Liver (tissue), 9 donors: Measurements from ENCODE around the gene PNLIPRP2. TPM values are rescaled to one million over a fixed set of nuclear protein-coding genes. Genes with fewer than 3 reads are reported as not detected.

Experiments
- DNase-seq: peaks from one replicate; pipeline ENCODE4 v3.0.0-alpha.2; 2017; ENCODE audit warnings: low spot score
- H3K27ac ChIP-seq, 2 donors: one replicate each; pipeline ENCODE4 v1.7.0; 2013; ENCODE audit warnings: inconsistent platforms in 2 of 2, low read length in 2 of 2, control low read depth in 1 of 2, low read depth in 1 of 2, mild to moderate bottlenecking in 1 of 2
- H3K27me3 ChIP-seq, 4 donors: one replicate each; pipeline versions ENCODE4 v1.6.1 to v1.7.0; 2013; ENCODE audit warnings: low read length in 3 of 4, inconsistent platforms in 1 of 4, mild to moderate bottlenecking in 1 of 4, moderate library complexity in 1 of 4; ENCODE audit not compliant: control insufficient read depth in 4 of 4, insufficient read depth in 4 of 4
- H3K36me3 ChIP-seq, 4 donors: one replicate each; pipeline versions ENCODE4 v1.6.1 to v1.7.0; 2013; ENCODE audit warnings: low read length in 3 of 4, mild to moderate bottlenecking in 3 of 4, low read depth in 1 of 4, moderate library complexity in 1 of 4; ENCODE audit not compliant: control insufficient read depth in 4 of 4, insufficient read depth in 3 of 4
- H3K4me1 ChIP-seq, 4 donors: one replicate each; pipeline versions ENCODE4 v1.6.1 to v1.7.0; 2013; ENCODE audit warnings: low read length in 3 of 4, mild to moderate bottlenecking in 3 of 4, moderate library complexity in 1 of 4; ENCODE audit not compliant: control insufficient read depth in 4 of 4, insufficient read depth in 4 of 4
- H3K4me3 ChIP-seq, 3 donors: one replicate each; pipeline versions ENCODE4 v1.6.1 to v1.7.0; 2013; ENCODE audit warnings: low read length in 3 of 3, control low read depth in 1 of 3, low read depth in 1 of 3, mild to moderate bottlenecking in 1 of 3
- H3K9ac ChIP-seq, 2 donors: one replicate each; pipeline ENCODE4 v1.7.0; 2013; ENCODE audit warnings: low read length in 2 of 2, mild to moderate bottlenecking in 2 of 2, moderate library complexity in 2 of 2, control low read depth in 1 of 2, low read depth in 1 of 2
- H3K9me3 ChIP-seq, 4 donors: one replicate each; pipeline versions ENCODE4 v1.6.1 to v1.7.0; 2013; ENCODE audit warnings: low read length in 3 of 4; ENCODE audit not compliant: control insufficient read depth in 4 of 4
- EGR1 ChIP-seq, 2 donors: IDR thresholded peaks; 2 replicates each; pipeline ENCODE4 v1.6.1; 2016 to 2018; ENCODE audit warnings: antibody characterized with exemption in 2 of 2, low read depth in 2 of 2
- FOXA1 ChIP-seq: IDR thresholded peaks from 2 replicates; pipeline ENCODE4 v1.6.1; 2016; ENCODE audit warnings: antibody characterized with exemption
- FOXA2 ChIP-seq: IDR thresholded peaks from 2 replicates; pipeline ENCODE4 v1.6.1; 2016; ENCODE audit warnings: antibody characterized with exemption
- GABPA ChIP-seq, 2 donors: IDR thresholded peaks in 1 of 2; conservative IDR thresholded peaks in 1 of 2; 2 replicates each; pipeline ENCODE4 v1.6.1; 2016; ENCODE audit warnings: antibody characterized with exemption in 2 of 2, mild to moderate bottlenecking in 1 of 2, moderate library complexity in 1 of 2
- JUND ChIP-seq, 2 donors: IDR thresholded peaks; 2 replicates each; pipeline ENCODE4 v1.6.1; 2016; ENCODE audit warnings: antibody characterized with exemption in 2 of 2
- NR2F2 ChIP-seq: IDR thresholded peaks from 2 replicates; pipeline ENCODE4 v1.6.1; 2016; ENCODE audit warnings: antibody characterized with exemption
- RAD21 ChIP-seq, 2 donors: IDR thresholded peaks; 2 replicates each; pipeline ENCODE4 v1.6.1; 2016; ENCODE audit warnings: antibody characterized with exemption in 2 of 2, mild to moderate bottlenecking in 2 of 2
- RXRA ChIP-seq, 2 donors: IDR thresholded peaks; 2 replicates each; pipeline ENCODE4 v1.6.1; 2017 to 2018; ENCODE audit warnings: antibody characterized with exemption in 2 of 2, mild to moderate bottlenecking in 1 of 2
- SP1 ChIP-seq: IDR thresholded peaks from 2 replicates; pipeline ENCODE4 v1.6.1; 2018; ENCODE audit warnings: antibody characterized with exemption, mild to moderate bottlenecking
- TAF1 ChIP-seq: conservative IDR thresholded peaks from 2 replicates; pipeline ENCODE4 v1.6.1; 2016; ENCODE audit warnings: antibody characterized with exemption, mild to moderate bottlenecking
- YY1 ChIP-seq: IDR thresholded peaks from 2 replicates; pipeline ENCODE4 v1.6.1; 2016; ENCODE audit warnings: antibody characterized with exemption, mild to moderate bottlenecking
- WGBS: extraction: QIAGEN DNeasy Blood & Tissue Kit; methylation state at CpG from one replicate; pipeline ENCODE4 v1.1.7; 2013; 5-methylcytosine and 5-hydroxymethylcytosine counted together
- polyA plus RNA-seq, 2 donors: library from polyadenylated mRNA; stranded (reverse) in 1 of 2; unstranded in 1 of 2; fragments of 200-250 nt in 1 of 2; fragments of >200 nt in 1 of 2; fragmentation: Nextera tagmentation in 1 of 2; extraction: Ambion mirVana in 1 of 2; gene quantifications; one replicate each; pipeline versions ENCODE4 v1.2.1 to v1.2.3, GENCODE V29; 2013 to 2015
- total RNA-seq, 2 donors: library from RNA; depleted of rRNA; stranded (reverse); fragments of >200 nt; gene quantifications; one replicate each; pipeline ENCODE4 v1.2.3, GENCODE V29; 2014
- TF ChIP-seq, protein P1 (sequence below): IDR thresholded peaks from 2 replicates; pipeline ENCODE4 v1.6.1; 2016; ENCODE audit warnings: antibody characterized with exemption
- TF ChIP-seq, protein P2 (sequence below): IDR thresholded peaks from 2 replicates; pipeline ENCODE4 v1.6.1; 2016; ENCODE audit warnings: antibody characterized with exemption, mild to moderate bottlenecking
- TF ChIP-seq, protein P3 (sequence below): IDR thresholded peaks from 2 replicates; pipeline ENCODE4 v1.6.1; 2016; ENCODE audit warnings: antibody characterized with exemption
- TF ChIP-seq, protein P4 (sequence below): fragments of 150-350 bp; IDR thresholded peaks from 2 replicates; pipeline ENCODE4 v1.5.1; 2017; ENCODE audit warnings: improper control_type of control experiment, low read depth, low read length; ENCODE audit not compliant: missing input control
- donor health status: healthy.
- donor health status: healthy.
- donor health status: healthy.
- donor health status: healthy.
- donor health status: healthy.

The PNLIPRP2 gene
- total and polyA plus RNA-seq, 4 donors, result not detected

DNA sequence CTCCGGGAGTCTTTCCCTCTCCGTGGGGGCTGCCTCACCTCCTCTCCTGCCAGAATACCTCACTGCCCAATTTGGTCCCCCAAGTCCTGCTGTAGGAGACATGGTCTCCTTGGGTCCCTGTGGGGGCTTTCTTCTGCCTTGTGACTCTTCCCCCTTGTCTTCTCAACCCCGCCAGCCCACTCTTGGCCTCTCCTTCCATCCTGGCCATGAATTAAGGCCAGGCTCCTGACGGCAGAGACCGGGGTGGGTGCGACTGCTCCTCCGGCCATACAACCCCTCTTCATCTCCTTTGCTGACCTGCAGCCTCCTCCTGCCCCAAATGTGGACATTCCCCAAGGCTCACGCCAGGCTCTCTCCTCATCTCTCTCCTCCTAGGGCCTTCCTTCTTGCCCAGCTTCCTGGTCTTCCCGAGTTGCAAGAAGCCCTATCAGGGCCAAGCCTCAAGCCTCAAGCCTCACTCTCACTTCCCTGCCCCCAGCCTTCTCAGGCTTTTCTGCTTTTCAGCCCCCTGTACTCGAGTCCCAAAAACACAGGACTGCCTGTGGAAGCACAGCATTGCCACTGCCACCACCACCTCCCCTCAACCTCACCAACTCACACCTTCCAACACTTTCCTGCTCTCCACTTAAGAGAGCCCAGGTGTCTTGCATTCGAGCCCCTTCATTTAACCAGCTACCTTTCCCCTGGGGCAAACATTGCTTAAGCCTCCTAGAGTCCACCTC, 1.3 kb downstream of the PNLIPRP2 start:
- H3K27me3 ChIP-seq, result peaks cover 0 to 9% (median 0%) of the 10 kb centered on the region in 4 donors
- H3K9me3 ChIP-seq, result no peaks in the 10 kb centered on the region
- no peaks in the 10 kb centered on the region for H3K36me3 ChIP-seq
- no peak for TF ChIP-seq SP1
- TF ChIP-seq RXRA (IDR thresholded peaks at IDR 0.05), result no peak
- TF ChIP-seq YY1, result no peak
- no peak for TF ChIP-seq FOXA2
- TF ChIP-seq, protein P1, sequence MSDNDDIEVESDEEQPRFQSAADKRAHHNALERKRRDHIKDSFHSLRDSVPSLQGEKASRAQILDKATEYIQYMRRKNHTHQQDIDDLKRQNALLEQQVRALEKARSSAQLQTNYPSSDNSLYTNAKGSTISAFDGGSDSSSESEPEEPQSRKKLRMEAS, result no peak
- no peak for TF ChIP-seq JUND (IDR thresholded peaks at IDR 0.05)
- TF ChIP-seq, protein P2, sequence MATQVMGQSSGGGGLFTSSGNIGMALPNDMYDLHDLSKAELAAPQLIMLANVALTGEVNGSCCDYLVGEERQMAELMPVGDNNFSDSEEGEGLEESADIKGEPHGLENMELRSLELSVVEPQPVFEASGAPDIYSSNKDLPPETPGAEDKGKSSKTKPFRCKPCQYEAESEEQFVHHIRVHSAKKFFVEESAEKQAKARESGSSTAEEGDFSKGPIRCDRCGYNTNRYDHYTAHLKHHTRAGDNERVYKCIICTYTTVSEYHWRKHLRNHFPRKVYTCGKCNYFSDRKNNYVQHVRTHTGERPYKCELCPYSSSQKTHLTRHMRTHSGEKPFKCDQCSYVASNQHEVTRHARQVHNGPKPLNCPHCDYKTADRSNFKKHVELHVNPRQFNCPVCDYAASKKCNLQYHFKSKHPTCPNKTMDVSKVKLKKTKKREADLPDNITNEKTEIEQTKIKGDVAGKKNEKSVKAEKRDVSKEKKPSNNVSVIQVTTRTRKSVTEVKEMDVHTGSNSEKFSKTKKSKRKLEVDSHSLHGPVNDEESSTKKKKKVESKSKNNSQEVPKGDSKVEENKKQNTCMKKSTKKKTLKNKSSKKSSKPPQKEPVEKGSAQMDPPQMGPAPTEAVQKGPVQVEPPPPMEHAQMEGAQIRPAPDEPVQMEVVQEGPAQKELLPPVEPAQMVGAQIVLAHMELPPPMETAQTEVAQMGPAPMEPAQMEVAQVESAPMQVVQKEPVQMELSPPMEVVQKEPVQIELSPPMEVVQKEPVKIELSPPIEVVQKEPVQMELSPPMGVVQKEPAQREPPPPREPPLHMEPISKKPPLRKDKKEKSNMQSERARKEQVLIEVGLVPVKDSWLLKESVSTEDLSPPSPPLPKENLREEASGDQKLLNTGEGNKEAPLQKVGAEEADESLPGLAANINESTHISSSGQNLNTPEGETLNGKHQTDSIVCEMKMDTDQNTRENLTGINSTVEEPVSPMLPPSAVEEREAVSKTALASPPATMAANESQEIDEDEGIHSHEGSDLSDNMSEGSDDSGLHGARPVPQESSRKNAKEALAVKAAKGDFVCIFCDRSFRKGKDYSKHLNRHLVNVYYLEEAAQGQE, result no peak
- no peak for TF ChIP-seq GABPA (IDR thresholded peaks at IDR 0.05 in 1 of 2, conservative IDR thresholded peaks at IDR 0.05 in 1 of 2)
- TF ChIP-seq TAF1, result no peak
- TF ChIP-seq NR2F2, result no peak
- no peak overlapping the region for H3K9ac ChIP-seq
- no peak overlapping the region for H3K4me3 ChIP-seq
- H3K27ac ChIP-seq, result no peak overlapping the region
- DNase-seq, result no peak
- no peaks in the 10 kb centered on the region for H3K4me1 ChIP-seq
- 89% methylated on average over 11 of the region's 11 CpGs for WGBS

DNA sequence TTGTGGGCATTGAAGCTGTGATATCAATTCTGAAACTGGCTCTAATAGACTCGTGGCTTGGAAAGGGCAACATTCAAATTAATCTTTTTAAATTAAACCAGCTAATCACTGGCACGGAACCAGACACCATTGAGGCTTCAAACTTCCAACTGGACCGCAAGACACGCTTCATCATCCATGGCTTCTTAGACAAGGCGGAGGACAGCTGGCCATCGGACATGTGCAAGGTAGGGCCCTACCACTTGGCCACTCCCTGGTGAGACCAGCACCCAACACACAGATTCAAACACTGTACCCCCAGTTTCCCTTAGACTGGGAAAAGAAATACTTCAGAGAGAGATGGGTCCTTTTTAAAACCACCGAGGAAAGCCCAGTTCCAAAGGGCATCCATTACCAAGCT, 5.1 kb downstream of the PNLIPRP2 start:
- Histone ChIP-seq H3K4me1 (peaks cover 0 to 5% (median 0%) of the 10 kb centered on the region in 4 donors), H3K27ac (no peak overlapping the region), H3K9ac (no peak overlapping the region), H3K27me3 (peaks cover 0 to 12% (median 2%) of the 10 kb centered on the region in 4 donors), H3K4me3 (no peak overlapping the region), H3K9me3 (no peaks in the 10 kb centered on the region), H3K36me3 (no peaks in the 10 kb centered on the region)
- TF ChIP-seq YY1 (no peak), EGR1 (IDR thresholded peaks at IDR 0.05; ENCODE audit: low read depth in 2 of 2) (no peak), FOXA2 (no peak), RAD21 (IDR thresholded peaks at IDR 0.05) (no peak), SP1 (no peak), TAF1 (no peak), FOXA1 (no peak)
- TF ChIP-seq, protein P1, result no peak
- TF ChIP-seq, protein P3, sequence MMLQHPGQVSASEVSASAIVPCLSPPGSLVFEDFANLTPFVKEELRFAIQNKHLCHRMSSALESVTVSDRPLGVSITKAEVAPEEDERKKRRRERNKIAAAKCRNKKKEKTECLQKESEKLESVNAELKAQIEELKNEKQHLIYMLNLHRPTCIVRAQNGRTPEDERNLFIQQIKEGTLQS, result no peak
- TF ChIP-seq, protein P4, sequence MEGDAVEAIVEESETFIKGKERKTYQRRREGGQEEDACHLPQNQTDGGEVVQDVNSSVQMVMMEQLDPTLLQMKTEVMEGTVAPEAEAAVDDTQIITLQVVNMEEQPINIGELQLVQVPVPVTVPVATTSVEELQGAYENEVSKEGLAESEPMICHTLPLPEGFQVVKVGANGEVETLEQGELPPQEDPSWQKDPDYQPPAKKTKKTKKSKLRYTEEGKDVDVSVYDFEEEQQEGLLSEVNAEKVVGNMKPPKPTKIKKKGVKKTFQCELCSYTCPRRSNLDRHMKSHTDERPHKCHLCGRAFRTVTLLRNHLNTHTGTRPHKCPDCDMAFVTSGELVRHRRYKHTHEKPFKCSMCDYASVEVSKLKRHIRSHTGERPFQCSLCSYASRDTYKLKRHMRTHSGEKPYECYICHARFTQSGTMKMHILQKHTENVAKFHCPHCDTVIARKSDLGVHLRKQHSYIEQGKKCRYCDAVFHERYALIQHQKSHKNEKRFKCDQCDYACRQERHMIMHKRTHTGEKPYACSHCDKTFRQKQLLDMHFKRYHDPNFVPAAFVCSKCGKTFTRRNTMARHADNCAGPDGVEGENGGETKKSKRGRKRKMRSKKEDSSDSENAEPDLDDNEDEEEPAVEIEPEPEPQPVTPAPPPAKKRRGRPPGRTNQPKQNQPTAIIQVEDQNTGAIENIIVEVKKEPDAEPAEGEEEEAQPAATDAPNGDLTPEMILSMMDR, result no peak
- no peak for DNase-seq
- 87% methylated on average over 7 of the region's 7 CpGs for WGBS
